K562 (cell line): ENCODE data around the gene FIBP. TPM values are rescaled to one million over a fixed set of nuclear protein-coding genes. Genes with fewer than 3 reads are reported as not detected.

ENCODE experiments used
- AFF1 ChIP-seq, 2 experiments: fragments of 450-650 bp; IDR thresholded peaks; 2 replicates each; pipeline ENCODE4 v1.6.1; 2018; ENCODE audit warnings: mild to moderate bottlenecking in 2 of 2, low read depth in 1 of 2; ENCODE audit not compliant: partially characterized antibody in 2 of 2
- BACH1 ChIP-seq: fragments of 200-800 bp; sonication (Bioruptor generic); IDR thresholded peaks from 2 replicates; pipeline ENCODE4 v1.6.1; 2016; ENCODE audit warnings: missing genetic modification characterization, missing compliant biosample characterization
- CCNT2 ChIP-seq: IDR thresholded peaks from 2 replicates; pipeline ENCODE4 v1.6.1; 2011; ENCODE audit warnings: borderline replicate concordance, low read depth, mild to moderate bottlenecking, moderate library complexity, mixed read lengths, low read length; ENCODE audit not compliant: insufficient read length; ENCODE audit errors: extremely low read depth
- CHD2 ChIP-seq: IDR thresholded peaks from 2 replicates; pipeline ENCODE4 v1.6.1; 2011; ENCODE audit warnings: low read depth, low read length
- FOXK2 ChIP-seq, 2 experiments: fragments of 450-650 bp; IDR thresholded peaks in 1 of 2; conservative IDR thresholded peaks in 1 of 2; 2 replicates each; pipeline ENCODE4 v1.6.1; 2016; ENCODE audit warnings: low read depth in 2 of 2, mild to moderate bottlenecking in 1 of 2
- FUS ChIP-seq: fragments of 200-400 bp; formaldehyde crosslinking; optimal IDR thresholded peaks from 2 replicates; pipeline ENCODE3; 2017; ENCODE audit warnings: low read depth, low read length
- GATAD2B ChIP-seq: fragments of 450-650 bp; IDR thresholded peaks from 2 replicates; pipeline ENCODE4 v1.6.1; 2017; ENCODE audit warnings: mild to moderate bottlenecking, borderline replicate concordance
- LCOR ChIP-seq: sonication (generic); formaldehyde crosslinking; IDR thresholded peaks from 2 replicates; pipeline ENCODE4 v1.8.0; 2022; ENCODE audit warnings: mild to moderate bottlenecking, missing genetic modification reagents
- PREB ChIP-seq: sonication (generic); formaldehyde crosslinking; IDR thresholded peaks from 2 replicates; pipeline ENCODE4 v1.8.1; 2023; ENCODE audit warnings: mild to moderate bottlenecking, missing genetic modification reagents
- REST ChIP-seq, 2 experiments: fragments of 450-650 bp; formaldehyde crosslinking in 1 of 2; IDR thresholded peaks; 2 replicates each; pipeline versions ENCODE4 v1.4.0 to v1.6.1; 2014 to 2020; ENCODE audit warnings: mild to moderate bottlenecking in 2 of 2, borderline replicate concordance in 1 of 2, low read depth in 1 of 2
- RUNX1 ChIP-seq: sonication (generic); IDR thresholded peaks from 2 replicates; pipeline ENCODE4 v1.6.1; 2016; ENCODE audit warnings: antibody characterized with exemption, low read depth
- ZNF165 ChIP-seq: fragments of 250-450 bp; sonication (Bioruptor Pico); IDR thresholded peaks from 2 replicates; pipeline ENCODE4 v1.4.0; 2020; ENCODE audit warnings: borderline replicate concordance
- polyA plus RNA-seq, 8 experiments: library from polyadenylated mRNA; depleted of rRNA in 4 of 8; stranded (reverse) in 5 of 8; unstranded in 3 of 8; fragments of >200 nt; fragmentation: Nextera tagmentation in 2 of 8; fragmentation: Illumina TruSeq in 1 of 8; extraction: Ambion mirVana in 2 of 8; extraction: Trizol in 1 of 8; gene quantifications; 2 replicates each; pipeline versions ENCODE4 v1.2.1 to v1.2.3, GENCODE V29; 2011 to 2014; ENCODE audit warnings: inconsistent platforms in 1 of 8, missing spikeins in 1 of 8
- total RNA-seq, 7 experiments: library from RNA; depleted of rRNA in 6 of 7; stranded (reverse); fragments of >200 nt in 6 of 7; fragmentation: Illumina TruSeq in 2 of 7; extraction: Trizol in 2 of 7; gene quantifications; 2 replicates each; pipeline versions ENCODE4 v1.2.1 to v1.2.3, GENCODE V29; 2011 to 2021; ENCODE audit warnings: low replicate concordance in 1 of 7

The FIBP gene
- total and polyA plus RNA-seq, 9 of the 15 experiments (the other 6 are each of a cell fraction or from before 2014, with no cell fraction given): 41.2 to 79.2 (median 48.6) TPM

- peak; percentile 74 for TF ChIP-seq REST (IDR thresholded peaks at IDR 0.05; ENCODE audit: borderline replicate concordance)
- no peak for TF ChIP-seq REST (CRISPR knock-in tag; IDR thresholded peaks at IDR 0.05; ENCODE audit: low read depth)
- TF ChIP-seq AFF1 (IDR thresholded peaks at IDR 0.05; ENCODE audit: low read depth in 1 of 2, partially characterized antibody in 2 of 2): peak in 1 of 2 experiments; percentile 81
- peak; percentile 11; the same call in 1 of the 2 replicates for TF ChIP-seq GATAD2B
- TF ChIP-seq CHD2: no peak
- TF ChIP-seq RUNX1: peak; percentile 68; the same call in 1 of the 2 replicates
- no peak for TF ChIP-seq BACH1
- no peak for TF ChIP-seq ZNF165 (CRISPR knock-in tag)
- TF ChIP-seq LCOR: peak; percentile 20; the same call in 1 of the 2 replicates
- TF ChIP-seq FUS: peak; percentile 24
- no peak for TF ChIP-seq PREB
- TF ChIP-seq CCNT2: peak; percentile 52
- TF ChIP-seq FOXK2 (conservative IDR thresholded peaks at IDR 0.05 in 1 of 2, IDR thresholded peaks at IDR 0.05 in 1 of 2; ENCODE audit: low read depth in 2 of 2): peak; percentile 50 to 52; a peak in 2 of 4 replicates
Measured at GRCh38 chr11:65860278-65861164, 27.8 kb downstream of the FIBP start, which contains the start of gene MUS81 (continued).
